Neural progenitor cell (in vitro differentiated cells): ENCODE results near the gene MRPL39. TPM values are rescaled to one million over a fixed set of nuclear protein-coding genes. Genes with fewer than 3 reads are reported as not detected.

ENCODE experiments used
- DNase-seq: peaks from one replicate; pipeline ENCODE4 v3.0.0-alpha.2; 2016; ENCODE audit warnings: low spot score
- H2AFZ ChIP-seq: fragments of 200-600 bp; sonication (generic); replicated peaks from 2 replicates; pipeline ENCODE4 v1.6.1; 2016; ENCODE audit warnings: antibody characterized with exemption
- H3F3A ChIP-seq: fragments of 200-600 bp; sonication (generic); 2 replicates; pipeline ENCODE4 v1.6.1; 2016; ENCODE audit warnings: antibody characterized with exemption, low read depth
- H3K27ac ChIP-seq: fragments of 200-600 bp; sonication (generic); 2 replicates; pipeline ENCODE4 v1.5.1; 2016; ENCODE audit warnings: mild to moderate bottlenecking
- H3K27me3 ChIP-seq: fragments of 200-600 bp; sonication (generic); 2 replicates; pipeline ENCODE4 v1.6.1; 2016; ENCODE audit warnings: mild to moderate bottlenecking, moderate library complexity
- H3K36me3 ChIP-seq: fragments of 200-600 bp; sonication (generic); 2 replicates; pipeline ENCODE4 v1.5.1; 2016
- H3K4me1 ChIP-seq: fragments of 200-600 bp; sonication (generic); 2 replicates; pipeline ENCODE4 v1.6.1; 2016; ENCODE audit warnings: mixed run types
- H3K4me2 ChIP-seq: fragments of 200-600 bp; sonication (generic); 2 replicates; pipeline ENCODE4 v1.6.1; 2016
- H3K4me3 ChIP-seq: fragments of 200-600 bp; sonication (generic); 2 replicates; pipeline ENCODE4 v1.5.1; 2016
- H3K79me2 ChIP-seq: fragments of 200-600 bp; sonication (generic); 2 replicates; pipeline ENCODE4 v1.6.1; 2016; ENCODE audit warnings: low read depth
- H3K9ac ChIP-seq: fragments of 200-600 bp; sonication (generic); 2 replicates; pipeline ENCODE4 v1.6.1; 2016
- H3K9me3 ChIP-seq: fragments of 200-600 bp; sonication (generic); 2 replicates; pipeline ENCODE4 v1.5.1; 2016; ENCODE audit warnings: low read depth
- H4K20me1 ChIP-seq: fragments of 200-600 bp; sonication (generic); 2 replicates; pipeline ENCODE4 v1.6.1; 2016; ENCODE audit warnings: low read depth
- H3K27ac Mint-ChIP-seq: 3 replicates; pipeline ENCODE4 v1.8.0; 2021; ENCODE audit warnings: mixed read lengths
- H3K27me3 Mint-ChIP-seq: 2 replicates; pipeline ENCODE4 v1.8.0; 2022; ENCODE audit warnings: low read depth, mild to moderate bottlenecking, inconsistent platforms, moderate library complexity, mixed read lengths; ENCODE audit not compliant: insufficient read depth
- H3K36me3 Mint-ChIP-seq: 3 replicates; pipeline ENCODE4 v1.8.0; 2021; ENCODE audit warnings: mixed read lengths
- H3K4me1 Mint-ChIP-seq: 3 replicates; pipeline ENCODE4 v1.8.0; 2021; ENCODE audit warnings: mixed read lengths
- H3K4me3 Mint-ChIP-seq: 3 replicates; pipeline ENCODE4 v1.8.0; 2021; ENCODE audit warnings: mild to moderate bottlenecking, moderate library complexity, mixed read lengths
- H3K9me3 Mint-ChIP-seq: 3 replicates; pipeline ENCODE4 v1.8.0; 2020; ENCODE audit warnings: mixed read lengths
- CTCF ChIP-seq: fragments of 200-600 bp; sonication (generic); IDR thresholded peaks from 2 replicates; pipeline ENCODE4 v1.5.1; 2017; ENCODE audit warnings: antibody characterized with exemption, mild to moderate bottlenecking
- EZH2 ChIP-seq: fragments of 200-600 bp; sonication (generic); IDR thresholded peaks from 2 replicates; pipeline ENCODE4 v1.6.1; 2017; ENCODE audit warnings: antibody characterized with exemption, mild to moderate bottlenecking, moderate library complexity
- EZH2phosphoT487 ChIP-seq: fragments of 200-600 bp; sonication (generic); IDR thresholded peaks from 2 replicates; pipeline ENCODE4 v1.6.1; 2017; ENCODE audit warnings: antibody characterized with exemption
- total RNA-seq: library from RNA; depleted of rRNA; stranded (reverse); fragments of >200 nt; gene quantifications from 2 replicates; pipeline ENCODE4 v1.2.3, GENCODE V29; 2015; ENCODE audit warnings: low replicate concordance

The MRPL39 gene
- 35.5 and 63.1 TPM in 2 replicates for total RNA-seq

GRCh38 chr21:25607151-25608043 lies at the start of gene MRPL39:
Gene MRPL39, minus strand, starts transcription at chr21:25607481. Its CDS starts 6 bp downstream, at chr21:25607475.
- H3K9me3 ChIP-seq, result no peaks in the 10 kb centered on the region

GRCh38 chr21:25656412-25656811 lies 49.1 kb upstream of the MRPL39 start:
- Histone ChIP-seq H3K9me3 (no peaks in the 10 kb centered on the region), H3K27me3 (no peaks in the 10 kb centered on the region), H3K36me3 (no peaks in the 10 kb centered on the region), H4K20me1 (no peaks in the 10 kb centered on the region), H3F3A (peaks cover 16% of the 10 kb centered on the region), H3K79me2 (no peaks in the 10 kb centered on the region), H3K4me1 (peaks cover 24% of the 10 kb centered on the region), H3K9ac (no peak overlapping the region), H3K27ac (no peak overlapping the region), H3K4me2 (no peak overlapping the region), H2AFZ (no peak overlapping the region), H3K4me3 (no peak overlapping the region)
- Mint-ChIP-seq H3K9me3 (peaks cover 23% of the 10 kb centered on the region), H3K27me3 (no peaks in the 10 kb centered on the region), H3K4me3 (no peak overlapping the region), H3K27ac (no peak overlapping the region), H3K4me1 (peaks cover 22% of the 10 kb centered on the region), H3K36me3 (peaks cover 25% of the 10 kb centered on the region)
- no peak for TF ChIP-seq EZH2
- TF ChIP-seq CTCF, result no peak
- TF ChIP-seq EZH2phosphoT487, result no peak
- no peak for DNase-seq

More at GRCh38 chr21:25607151-25608043, at the start of gene MRPL39:
- Histone ChIP-seq H4K20me1 (no peaks in the 10 kb centered on the region), H3K27me3 (no peaks in the 10 kb centered on the region), H2AFZ (peak within 1 kb of the TSS; percentile 92), H3K27ac (peak within 1 kb of the TSS; percentile 90), H3K4me3 (peak within 1 kb of the TSS; percentile 92), H3K9ac (peak within 1 kb of the TSS; percentile 94), H3K36me3 (peaks cover 14% of the 10 kb centered on the region), H3K4me1 (peaks cover 5% of the 10 kb centered on the region), H3K4me2 (peak within 1 kb of the TSS; percentile 84), H3F3A (peaks cover 4% of the 10 kb centered on the region), H3K79me2 (peaks cover 17% of the 10 kb centered on the region)
- Mint-ChIP-seq H3K27me3 (peaks cover 7% of the 10 kb centered on the region), H3K27ac (peak within 1 kb of the TSS; percentile 100), H3K9me3 (no peaks in the 10 kb centered on the region), H3K36me3 (peaks cover 6% of the 10 kb centered on the region), H3K4me3 (peak within 1 kb of the TSS; percentile 100), H3K4me1 (peaks cover 20% of the 10 kb centered on the region)
- peak; percentile 95 for DNase-seq
- TF ChIP-seq CTCF (peak; percentile 71), EZH2phosphoT487 (no peak), EZH2 (peak; percentile 40)

GRCh38 chr21:25649146-25649545 lies 41.9 kb upstream of the MRPL39 start:
- H3K27me3 Mint-ChIP-seq, result no peaks in the 10 kb centered on the region

More at GRCh38 chr21:25649146-25649545, 41.9 kb upstream of the MRPL39 start:
- H3K27ac ChIP-seq, result no peak overlapping the region
- H3K4me1 Mint-ChIP-seq, result peaks cover 19% of the 10 kb centered on the region
- H3K36me3 Mint-ChIP-seq, result peaks cover 40% of the 10 kb centered on the region
- no peak overlapping the region for H3K9ac ChIP-seq
- no peaks in the 10 kb centered on the region for H3K27me3 ChIP-seq
- H3K36me3 ChIP-seq, result no peaks in the 10 kb centered on the region
- H3F3A ChIP-seq, result peaks cover 3% of the 10 kb centered on the region
- no peaks in the 10 kb centered on the region for H4K20me1 ChIP-seq
- H3K9me3 Mint-ChIP-seq, result peaks cover 22% of the 10 kb centered on the region
- H3K27ac Mint-ChIP-seq, result no peak overlapping the region
- peaks cover 16% of the 10 kb centered on the region for H3K4me1 ChIP-seq
- no peak overlapping the region for H3K4me3 ChIP-seq
- H3K4me2 ChIP-seq, result no peak overlapping the region
- no peak overlapping the region for H3K4me3 Mint-ChIP-seq
- DNase-seq, result no peak
- no peaks in the 10 kb centered on the region for H3K79me2 ChIP-seq
- TF ChIP-seq EZH2, result no peak
- TF ChIP-seq EZH2phosphoT487, result no peak
- no peak for TF ChIP-seq CTCF
- H3K9me3 ChIP-seq, result no peaks in the 10 kb centered on the region
- H2AFZ ChIP-seq, result no peak overlapping the region
